Measurements from ENCODE around the gene MAG.

The MAG gene

GRCh38 chr19:35264268-35265125 lies 27.5 kb upstream of the MAG start:
- peaks cover 17% of the 10 kb centered on the region for H3K4me1 ChIP-seq (ENCODE audit: control insufficient read depth, insufficient read depth, low read length)
- CTCF ChIA-PET, result interaction anchor here (0.6 to 3.4 kb wide), 11 partner anchors 8 to 245 kb away, joined by 3 to 28 read pairs (median 4); partner anchors contain the start of gene FXYD7

More at GRCh38 chr19:35264268-35265125, 27.5 kb upstream of the MAG start:
- peak overlapping the region; percentile 100; the same call in 1 of the 2 replicates for H3K27ac ChIP-seq (ENCODE audit: extremely low read depth, low read depth, low read length)
- TF ChIP-seq ZNF10 (tag by site-specific recombination; IDR thresholded peaks at IDR 0.05), result peak; percentile 62; the same call in 1 of the 2 replicates
- no peak for TF ChIP-seq ZNF48 (tag by site-specific recombination; IDR thresholded peaks at IDR 0.05)
- TF ChIP-seq ZSCAN23 (tag by site-specific recombination; IDR thresholded peaks at IDR 0.05), result no peak
- TF ChIP-seq ZNF777 (tag by site-specific recombination; IDR thresholded peaks at IDR 0.05; ENCODE audit: borderline replicate concordance), result no peak
- TF ChIP-seq ZNF660 (tag by site-specific recombination; IDR thresholded peaks at IDR 0.05), result no peak
- TF ChIP-seq ZNF366 (tag by site-specific recombination; conservative IDR thresholded peaks at IDR 0.05), result 0 out of 2 replicates have a peak, but pooled peaks have one; percentile 29
- no peak for TF ChIP-seq ZNF549 (tag by site-specific recombination; IDR thresholded peaks at IDR 0.05)
- peak; percentile 91 for TF ChIP-seq ZNF449 (tag by site-specific recombination; IDR thresholded peaks at IDR 0.05)
- TF ChIP-seq ZNF335 (tag by site-specific recombination; conservative IDR thresholded peaks at IDR 0.05), result no peak
- TF ChIP-seq SP3 (tag by site-specific recombination; IDR thresholded peaks at IDR 0.05), result no peak
- TF ChIP-seq ZNF175 (tag by site-specific recombination; IDR thresholded peaks at IDR 0.05), result no peak
- no peak for TF ChIP-seq ZNF362 (tag by site-specific recombination; IDR thresholded peaks at IDR 0.05)
- TF ChIP-seq ZNF560 (tag by site-specific recombination; IDR thresholded peaks at IDR 0.05; ENCODE audit: borderline replicate concordance), result no peak
- TF ChIP-seq ELK4 (IDR thresholded peaks at IDR 0.05; ENCODE audit: borderline replicate concordance, low read depth, low read length), result no peak
- no peak for TF ChIP-seq ZNF433 (tag by site-specific recombination; IDR thresholded peaks at IDR 0.05; ENCODE audit: low read depth)
- no peak for TF ChIP-seq ZNF626 (tag by site-specific recombination; IDR thresholded peaks at IDR 0.05)
- no peak for TF ChIP-seq KLF8 (tag by site-specific recombination; IDR thresholded peaks at IDR 0.05)
- peak; percentile 41 for TF ChIP-seq MZF1 (tag by site-specific recombination; IDR thresholded peaks at IDR 0.05; ENCODE audit: borderline replicate concordance)
- TF ChIP-seq PRDM1 (tag by site-specific recombination; IDR thresholded peaks at IDR 0.05), result peak; percentile 48
- no peak for TF ChIP-seq KLF7 (tag by site-specific recombination; IDR thresholded peaks at IDR 0.05; ENCODE audit: borderline replicate concordance)
- TF ChIP-seq HOXD13 (CRISPR knock-in tag; IDR thresholded peaks at IDR 0.05; ENCODE audit: borderline replicate concordance), result no peak
- TF ChIP-seq PRDM10 (tag by site-specific recombination; IDR thresholded peaks at IDR 0.05), result peak; percentile 10; the same call in 1 of the 2 replicates
- no peak for TF ChIP-seq RBAK (tag by site-specific recombination; IDR thresholded peaks at IDR 0.05)
- peak; percentile 91 for TF ChIP-seq ZBTB17 (tag by site-specific recombination; IDR thresholded peaks at IDR 0.05)
- H3K9me3 ChIP-seq (ENCODE audit: control insufficient read depth, insufficient read depth, low read depth, low read length), result no peaks in the 10 kb centered on the region
- no peak overlapping the region for H3K4me3 ChIP-seq (ENCODE audit: low read depth, low read length)
- peaks cover 44 to 54% of the 10 kb centered on the region in 2 experiments for H3K36me3 ChIP-seq (ENCODE audit: control insufficient read depth in 2 of 2, insufficient read depth in 1 of 2, low read length in 2 of 2)
- POLR2A ChIA-PET, result interaction anchor here (0.5 to 5.2 kb wide), 14 partner anchors 9 to 606 kb away, joined by 3 to 35 read pairs (median 5); partner anchors contain the start of genes FXYD7 and LIN37
